HepG2 (cell line): ENCODE data around the gene SEZ6L. TPM values are rescaled to one million over a fixed set of nuclear protein-coding genes. Genes with fewer than 3 reads are reported as not detected.

Source experiments
- ATAC-seq: fragments of 200-7000 bp; cut with Tn5 transposase; 3 replicates; pipeline ENCODE4 v1.9.1; 2020; ENCODE audit warnings: mild to moderate bottlenecking, moderate library complexity
- BruUV-seq: library from RNA; stranded (reverse); fragments of 400-500 nt; replicated peaks from 2 replicates; lab custom pipeline; 2021; lab: Mats Ljungman, UMichigan
- CTCF ChIA-PET: fragments of 300-600 bp; formaldehyde crosslinking; extraction: SDS; loops from one replicate; lab custom pipeline; 2021; ENCODE audit warnings: low total read pairs, inconsistent platforms, low intra/inter-chr PET ratio; lab: Yijun Ruan, JAX
- POLR2A ChIA-PET: fragments of 350-600 bp; sonication (Branson Sonifier 250); formaldehyde crosslinking; loops from one replicate; lab custom pipeline; 2020; ENCODE audit warnings: antibody characterized with exemption, inconsistent platforms; lab: Yijun Ruan, JAX
- DNase-seq: peaks from one replicate; pipeline ENCODE4 v3.0.0-alpha.2; 2015; ENCODE audit warnings: low spot score
- FAIRE-seq: peaks from 3 replicates; lab custom pipeline; 2011; peaks lifted over from hg19 to GRCh38; lab: Jason Lieb, UNC
- H2AFZ ChIP-seq: one replicate; pipeline ENCODE4 v1.6.1; 2011; ENCODE audit warnings: low read length, inconsistent platforms
- H3K27ac ChIP-seq: fragments of 300-600 bp; 3 replicates; pipeline ENCODE4 v1.8.0; 2011; ENCODE audit warnings: mixed run types, mild to moderate bottlenecking, mixed read lengths, low read length, inconsistent platforms; ENCODE audit not compliant: insufficient read depth; ENCODE audit errors: extremely low read length
- H3K27me3 ChIP-seq, 2 experiments: fragments of 200-600 bp in 1 of 2; 2 replicates in 1 of 2; 3 replicates in 1 of 2; pipeline versions ENCODE4 v1.6.0 to v1.8.0; 2011; ENCODE audit warnings: low read length in 2 of 2, mild to moderate bottlenecking in 2 of 2, moderate library complexity in 2 of 2, inconsistent platforms in 1 of 2; ENCODE audit not compliant: insufficient read depth in 2 of 2, control insufficient read depth in 1 of 2
- H3K36me3 ChIP-seq, 2 experiments: fragments of 200-600 bp in 1 of 2; replicated peaks in 1 of 2; 2 replicates in 1 of 2; 3 replicates in 1 of 2; pipeline versions ENCODE4 v1.5.1 to v1.8.0; 2011; ENCODE audit warnings: low read length in 2 of 2, inconsistent platforms in 1 of 2; ENCODE audit not compliant: insufficient read depth in 2 of 2, control insufficient read depth in 1 of 2
- H3K4me1 ChIP-seq: 2 replicates; pipeline ENCODE4 v1.5.1; 2012; ENCODE audit warnings: low read length, inconsistent platforms; ENCODE audit not compliant: insufficient read depth
- H3K4me2 ChIP-seq: 2 replicates; pipeline ENCODE4 v1.6.0; 2011; ENCODE audit warnings: low read depth, low read length, inconsistent platforms
- H3K4me3 ChIP-seq, 3 experiments: fragments of 200-600 bp in 1 of 3; sonication (generic), shearing (Covaris generic) in 1 of 3; replicated peaks in 1 of 3; 2 replicates each; pipeline ENCODE4 v1.5.1; 2011 to 2016; ENCODE audit warnings: low read length in 3 of 3, inconsistent platforms in 2 of 3, low read depth in 2 of 3, mild to moderate bottlenecking in 2 of 3, control low read depth in 1 of 3, mixed read lengths in 1 of 3; ENCODE audit not compliant: insufficient read depth in 1 of 3
- H3K79me2 ChIP-seq: one replicate; pipeline ENCODE4 v1.6.1; 2011; ENCODE audit warnings: low read length, inconsistent platforms; ENCODE audit not compliant: insufficient read depth
- H3K9ac ChIP-seq: 2 replicates; pipeline ENCODE4 v1.6.0; 2011; ENCODE audit warnings: mild to moderate bottlenecking, low read depth, low read length, inconsistent platforms; ENCODE audit not compliant: insufficient read depth
- H3K9me3 ChIP-seq: 2 replicates; pipeline ENCODE4 v1.5.1; 2012; ENCODE audit warnings: mild to moderate bottlenecking, low read length
- H4K20me1 ChIP-seq: 2 replicates; pipeline ENCODE4 v1.6.0; 2011; ENCODE audit warnings: inconsistent platforms, mild to moderate bottlenecking, low read length, moderate library complexity; ENCODE audit not compliant: insufficient read depth
- FIP1L1 ChIP-seq: fragments of 200-400 bp; formaldehyde crosslinking; IDR thresholded peaks from 2 replicates; pipeline ENCODE4 v1.6.1; 2018; ENCODE audit warnings: low read depth, mild to moderate bottlenecking, low read length, moderate library complexity, borderline replicate concordance; ENCODE audit not compliant: insufficient read depth
- KDM5B ChIP-seq: sonication (generic); formaldehyde crosslinking; IDR thresholded peaks from 2 replicates; pipeline ENCODE4 v1.4.0; 2020; ENCODE audit warnings: missing genetic modification reagents, mild to moderate bottlenecking, borderline replicate concordance
- MED8 ChIP-seq: sonication (generic); formaldehyde crosslinking; IDR thresholded peaks from 2 replicates; pipeline ENCODE4 v1.8.1; 2023; ENCODE audit warnings: mild to moderate bottlenecking, missing genetic modification reagents; ENCODE audit not compliant: insufficient replicate concordance
- MEF2D ChIP-seq: sonication (generic); formaldehyde crosslinking; IDR thresholded peaks from 2 replicates; pipeline ENCODE4 v1.5.1; 2020; ENCODE audit warnings: mild to moderate bottlenecking, missing genetic modification reagents
- SATB2 ChIP-seq: sonication (generic); formaldehyde crosslinking; IDR thresholded peaks from 2 replicates; pipeline ENCODE4 v1.5.0; 2020; ENCODE audit warnings: missing genetic modification reagents
- ZNF343 ChIP-seq: sonication (generic); formaldehyde crosslinking; IDR thresholded peaks from 2 replicates; pipeline ENCODE4 v1.4.0; 2020; ENCODE audit warnings: mild to moderate bottlenecking, missing genetic modification reagents
- ZNF546 ChIP-seq: sonication (generic); formaldehyde crosslinking; conservative IDR thresholded peaks from 2 replicates; pipeline ENCODE4 v1.8.1; 2023; ENCODE audit warnings: mild to moderate bottlenecking, missing genetic modification reagents
- ZNF572 ChIP-seq: sonication (generic); formaldehyde crosslinking; IDR thresholded peaks from 2 replicates; pipeline ENCODE4 v1.5.1; 2020; ENCODE audit warnings: mild to moderate bottlenecking, missing genetic modification reagents
- ZNF674 ChIP-seq: sonication (generic); formaldehyde crosslinking; IDR thresholded peaks from 2 replicates; pipeline ENCODE4 v1.5.0; 2020; ENCODE audit warnings: low read depth, mild to moderate bottlenecking, missing genetic modification reagents
- WGBS: methylation state at CpG from one replicate; pipeline ENCODE4 v1.1.6; 2017; ENCODE audit warnings: low lambda C conversion rate; 5-methylcytosine and 5-hydroxymethylcytosine counted together
- in situ Hi-C: cut with HindIII; loops from 2 replicates; pipeline ENCODE4 v1.10.0; 2017; ENCODE audit warnings: low pct_unique_long_range_greater_than_20kb; ENCODE audit not compliant: extremely low pct_ligation_motif_present
- intact Hi-C: fragments of 100-400 bp; cut with micrococcal nuclease; formaldehyde crosslinking; loops from one replicate; pipeline ENCODE4 v1.10.0; 2022; ENCODE audit not compliant: unreplicated experiment
- polyA plus RNA-seq, 8 experiments: library from polyadenylated mRNA; depleted of rRNA in 3 of 8; stranded (reverse) in 7 of 8; unstranded in 1 of 8; fragments of >200 nt; fragmentation: Illumina TruSeq in 4 of 8; extraction: Trizol in 4 of 8; gene quantifications; 2 replicates each; pipeline versions ENCODE4 v1.2.1 to v1.2.3, GENCODE V29; 2011 to 2016; ENCODE audit warnings: low read depth in 4 of 8, missing spikeins in 1 of 8, mixed read lengths in 1 of 8; ENCODE audit not compliant: insufficient read depth in 1 of 8
- total RNA-seq, 5 experiments: library from RNA; depleted of rRNA; stranded (reverse); fragments of >200 nt; fragmentation: Illumina TruSeq; extraction: Trizol; gene quantifications; 2 replicates each; pipeline ENCODE4 v1.2.3, GENCODE V29; 2016; ENCODE audit warnings: low read depth in 1 of 5
- TF ChIP-seq, protein P1 (sequence below): sonication (generic); formaldehyde crosslinking; IDR thresholded peaks from 2 replicates; pipeline ENCODE4 v1.8.1; 2022; ENCODE audit warnings: mild to moderate bottlenecking, missing genetic modification reagents

The SEZ6L gene
- total and polyA plus RNA-seq, 2 of the 13 experiments (the other 11 are each of a cell fraction or from before 2014, with no cell fraction given): not detected

DNA sequence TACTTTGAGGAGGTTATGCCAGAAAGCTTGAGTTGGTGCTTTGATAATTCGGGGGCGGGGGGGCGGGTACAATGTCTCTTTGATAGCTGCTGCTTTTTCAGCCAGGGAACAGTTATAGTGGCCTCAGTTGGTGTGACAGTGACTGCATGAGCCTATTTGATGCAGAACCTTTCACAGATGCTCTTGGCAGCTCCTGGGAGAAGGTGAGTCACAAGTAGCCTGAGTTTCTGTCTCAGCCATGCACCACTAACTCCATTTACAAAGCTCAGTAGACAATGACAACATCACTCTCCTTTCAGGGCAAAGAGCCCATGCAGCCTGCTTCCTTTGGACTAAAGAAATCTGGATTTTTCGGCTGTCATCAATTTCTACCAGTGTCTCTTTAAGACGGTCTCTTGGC is 42.1 kb upstream of the SEZ6L start:
- FAIRE-seq: no peak
- in situ Hi-C loops: no loop called here
- no peak overlapping the region for H3K27ac ChIP-seq
- no peaks in the 10 kb centered on the region for H3K79me2 ChIP-seq
- POLR2A ChIA-PET: no interaction called here
- no peak overlapping the region for H3K4me2 ChIP-seq
- no peak overlapping the region for H2AFZ ChIP-seq
- H4K20me1 ChIP-seq: 0 out of 2 replicates have a peak, but pooled peaks cover 2% of the 10 kb centered on the region
- no peaks in the 10 kb centered on the region; a peak in 2 of 5 replicates for H3K27me3 ChIP-seq
- no peaks in the 10 kb centered on the region for H3K9me3 ChIP-seq
- WGBS: 2% methylated on average over 3 of the region's 5 CpGs
- CTCF ChIA-PET: no interaction called here
- no peaks in the 10 kb centered on the region for H3K4me1 ChIP-seq
- ATAC-seq: no peak
- H3K4me3 ChIP-seq: no peak overlapping the region
- H3K36me3 ChIP-seq: no peaks in the 10 kb centered on the region
- no peak for TF ChIP-seq ZNF572 (CRISPR knock-in tag)
- no peak for TF ChIP-seq ZNF674 (CRISPR knock-in tag)
- intact Hi-C loops: no loop called here
- DNase-seq: no peak
- no peak overlapping the region for H3K9ac ChIP-seq
- no TSS peak for BruUV-seq

DNA sequence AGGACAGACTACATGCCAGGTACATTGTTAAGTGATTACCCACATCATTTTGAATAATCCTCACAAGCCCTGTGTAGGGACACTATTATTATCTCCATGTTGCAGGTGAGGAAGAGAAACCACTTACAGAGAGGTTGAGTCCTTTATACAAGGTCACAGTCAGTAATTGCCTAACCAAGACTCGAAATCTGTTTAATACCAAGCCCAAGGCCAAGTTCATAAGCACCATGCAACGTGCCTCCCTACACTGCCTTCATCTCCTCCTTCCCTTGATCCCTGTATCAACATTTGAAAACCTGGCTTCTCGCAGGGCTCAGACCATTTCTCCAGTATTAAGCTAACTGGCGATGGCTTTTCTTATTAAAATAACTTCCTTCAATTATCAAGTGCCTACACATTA is 41.7 kb upstream of the SEZ6L start:
- H3K79me2 ChIP-seq: no peaks in the 10 kb centered on the region
- H3K9me3 ChIP-seq: no peaks in the 10 kb centered on the region
- no peak overlapping the region for H3K27ac ChIP-seq
- no peaks in the 10 kb centered on the region; a peak in 2 of 5 replicates for H3K27me3 ChIP-seq
- TF ChIP-seq, protein P1, sequence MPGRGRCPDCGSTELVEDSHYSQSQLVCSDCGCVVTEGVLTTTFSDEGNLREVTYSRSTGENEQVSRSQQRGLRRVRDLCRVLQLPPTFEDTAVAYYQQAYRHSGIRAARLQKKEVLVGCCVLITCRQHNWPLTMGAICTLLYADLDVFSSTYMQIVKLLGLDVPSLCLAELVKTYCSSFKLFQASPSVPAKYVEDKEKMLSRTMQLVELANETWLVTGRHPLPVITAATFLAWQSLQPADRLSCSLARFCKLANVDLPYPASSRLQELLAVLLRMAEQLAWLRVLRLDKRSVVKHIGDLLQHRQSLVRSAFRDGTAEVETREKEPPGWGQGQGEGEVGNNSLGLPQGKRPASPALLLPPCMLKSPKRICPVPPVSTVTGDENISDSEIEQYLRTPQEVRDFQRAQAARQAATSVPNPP: no peak
- TF ChIP-seq ZNF343 (CRISPR knock-in tag) (no peak), SATB2 (CRISPR knock-in tag) (no peak), MED8 (CRISPR knock-in tag) (no peak), MEF2D (CRISPR knock-in tag) (no peak), FIP1L1 (no peak), KDM5B (CRISPR knock-in tag) (no peak), ZNF546 (CRISPR knock-in tag) (no peak)
- 0 out of 2 replicates have a peak, but pooled peaks cover 2% of the 10 kb centered on the region for H4K20me1 ChIP-seq
- no peak overlapping the region for H3K9ac ChIP-seq
- H3K4me3 ChIP-seq: no peak overlapping the region
- no peak for ATAC-seq
- no peak for FAIRE-seq
- intact Hi-C loops: no loop called here
- no peak for DNase-seq
- H2AFZ ChIP-seq: no peak overlapping the region
- CTCF ChIA-PET: no interaction called here
- H3K4me2 ChIP-seq: no peak overlapping the region
- in situ Hi-C loops: no loop called here
- H3K4me1 ChIP-seq: no peaks in the 10 kb centered on the region
- 0% methylated on average over 4 of the region's 4 CpGs for WGBS
- H3K36me3 ChIP-seq: no peaks in the 10 kb centered on the region
- POLR2A ChIA-PET: no interaction called here
- BruUV-seq: no TSS peak
